HFFc6 (cell line): ENCODE measurements around the gene CIAPIN1. TPM values are rescaled to one million over a fixed set of nuclear protein-coding genes. Genes with fewer than 3 reads are reported as not detected.

ENCODE experiments used
- DNase-seq: peaks from one replicate; pipeline ENCODE4 v3.0.0-alpha.2; 2018
- H3K27ac Mint-ChIP-seq: 2 replicates; pipeline ENCODE4 v1.8.0; 2020; ENCODE audit warnings: mild to moderate bottlenecking, mixed read lengths
- H3K27me3 Mint-ChIP-seq: 2 replicates; pipeline ENCODE4 v1.8.0; 2021; ENCODE audit warnings: mild to moderate bottlenecking, moderate library complexity, mixed read lengths; ENCODE audit not compliant: insufficient read depth
- H3K36me3 Mint-ChIP-seq: 2 replicates; pipeline ENCODE4 v1.8.0; 2021; ENCODE audit warnings: low read depth, mixed read lengths
- H3K4me1 Mint-ChIP-seq: 2 replicates; pipeline ENCODE4 v1.8.0; 2020; ENCODE audit warnings: low read depth, mixed read lengths
- H3K4me3 Mint-ChIP-seq: 2 replicates; pipeline ENCODE4 v1.8.0; 2020; ENCODE audit warnings: mild to moderate bottlenecking, moderate library complexity, mixed read lengths
- H3K9me3 Mint-ChIP-seq: 2 replicates; pipeline ENCODE4 v1.8.0; 2020; ENCODE audit warnings: mild to moderate bottlenecking, mixed read lengths
- CTCF ChIP-seq: fragments of 200-600 bp; sonication (generic); IDR thresholded peaks from 2 replicates; pipeline ENCODE4 v1.5.0; 2021; ENCODE audit warnings: antibody characterized with exemption, mild to moderate bottlenecking
- total RNA-seq, 6 experiments: library from RNA; stranded (reverse); fragmentation: NEBNext Ultra II Directional; extraction: Animal tissue kit (Norgen Biotek cat#: 25700); gene quantifications; 2 replicates in 1 of 6; 3 replicates in 5 of 6; pipeline ENCODE4 v1.2.3, GENCODE V29; 2021

The CIAPIN1 gene
- total RNA-seq, 6 experiments from 2014 or later: 37.5 to 49.0 (median 46.8) TPM

GRCh38 chr16:57464523-57464922 lies 17.3 kb upstream of the CIAPIN1 start:
- Mint-ChIP-seq H3K36me3 (peaks cover 31% of the 10 kb centered on the region), H3K27ac (no peak overlapping the region), H3K9me3 (no peaks in the 10 kb centered on the region), H3K4me3 (no peak overlapping the region), H3K27me3 (peaks cover 5% of the 10 kb centered on the region), H3K4me1 (peaks cover 20% of the 10 kb centered on the region)
- DNase-seq: no peak
- no peak for TF ChIP-seq CTCF

- no peak for DNase-seq
- H3K27ac Mint-ChIP-seq: peak overlapping the region; percentile 94
These were observed 15.8 kb upstream of the CIAPIN1 start for GRCh38 chr16:57462978-57463362.

DNA sequence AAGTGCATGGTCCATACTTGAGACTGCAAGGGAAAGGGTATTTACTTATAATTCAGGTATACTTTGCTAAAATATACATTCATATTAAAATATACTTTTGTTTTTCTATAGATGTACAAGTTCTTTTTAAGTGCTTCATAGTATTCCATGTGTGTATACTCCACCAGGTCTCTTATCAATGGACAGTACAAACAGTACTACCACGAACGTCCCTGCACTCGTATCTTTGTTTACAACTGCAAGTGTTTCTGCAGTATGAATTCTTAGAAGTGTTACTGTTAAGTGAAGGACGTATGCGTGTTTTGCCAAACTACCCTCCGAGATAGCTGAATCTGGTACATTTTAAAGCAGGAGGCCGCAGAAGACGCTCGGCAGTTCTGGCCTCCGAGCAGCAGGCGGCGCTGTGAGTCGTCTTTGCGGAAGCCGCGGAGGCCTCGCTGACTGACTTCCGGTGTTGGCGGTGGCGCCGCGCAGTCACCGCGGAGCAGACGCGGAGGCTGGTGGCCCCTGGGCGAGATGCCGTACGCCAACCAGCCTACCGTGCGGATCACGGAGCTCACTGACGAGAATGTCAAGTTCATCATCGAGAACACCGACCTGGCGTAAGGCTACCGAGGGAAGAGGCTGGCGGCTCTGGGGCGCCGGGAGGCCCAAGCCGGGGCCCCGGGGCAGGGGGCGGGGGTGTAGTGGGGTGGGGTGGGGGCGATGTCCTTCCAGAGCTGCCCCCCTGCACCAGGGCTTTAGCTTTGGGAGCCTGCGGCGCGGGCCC lies 15.2 kb upstream of the CIAPIN1 start, which contains the start of gene POLR2C:
POLR2C (plus strand) TSS at position 471 of the 769 bp plus-strand sequence; CDS start at position 517, 46 bp downstream.
- no peaks in the 10 kb centered on the region for H3K9me3 Mint-ChIP-seq
- H3K4me3 Mint-ChIP-seq: peak within 1 kb of the TSS; percentile 99
- peak; percentile 79 for DNase-seq
- H3K27me3 Mint-ChIP-seq: peaks cover 5% of the 10 kb centered on the region
- peak; percentile 95 for TF ChIP-seq CTCF
- peak within 1 kb of the TSS; percentile 94 for H3K27ac Mint-ChIP-seq
- peaks cover 20% of the 10 kb centered on the region for H3K4me1 Mint-ChIP-seq
- H3K36me3 Mint-ChIP-seq: peaks cover 26% of the 10 kb centered on the region

More at GRCh38 chr16:57462978-57463362, 15.8 kb upstream of the CIAPIN1 start:
- Mint-ChIP-seq H3K4me1 (peaks cover 20% of the 10 kb centered on the region), H3K36me3 (peaks cover 26% of the 10 kb centered on the region), H3K9me3 (no peaks in the 10 kb centered on the region), H3K4me3 (peak overlapping the region; percentile 99), H3K27me3 (peaks cover 5% of the 10 kb centered on the region)
- TF ChIP-seq CTCF: no peak

GRCh38 chr16:57452021-57452420 lies 4.8 kb upstream of the CIAPIN1 start:
- no peak overlapping the region for H3K4me3 Mint-ChIP-seq
- H3K4me1 Mint-ChIP-seq: peaks cover 12% of the 10 kb centered on the region
- no peaks in the 10 kb centered on the region for H3K9me3 Mint-ChIP-seq
- H3K27me3 Mint-ChIP-seq: no peaks in the 10 kb centered on the region; the same call in 1 of the 2 replicates
- H3K36me3 Mint-ChIP-seq: peaks cover 14% of the 10 kb centered on the region; the same call in 1 of the 2 replicates
- no peak for TF ChIP-seq CTCF
- no peak for DNase-seq
- no peak overlapping the region for H3K27ac Mint-ChIP-seq

DNA sequence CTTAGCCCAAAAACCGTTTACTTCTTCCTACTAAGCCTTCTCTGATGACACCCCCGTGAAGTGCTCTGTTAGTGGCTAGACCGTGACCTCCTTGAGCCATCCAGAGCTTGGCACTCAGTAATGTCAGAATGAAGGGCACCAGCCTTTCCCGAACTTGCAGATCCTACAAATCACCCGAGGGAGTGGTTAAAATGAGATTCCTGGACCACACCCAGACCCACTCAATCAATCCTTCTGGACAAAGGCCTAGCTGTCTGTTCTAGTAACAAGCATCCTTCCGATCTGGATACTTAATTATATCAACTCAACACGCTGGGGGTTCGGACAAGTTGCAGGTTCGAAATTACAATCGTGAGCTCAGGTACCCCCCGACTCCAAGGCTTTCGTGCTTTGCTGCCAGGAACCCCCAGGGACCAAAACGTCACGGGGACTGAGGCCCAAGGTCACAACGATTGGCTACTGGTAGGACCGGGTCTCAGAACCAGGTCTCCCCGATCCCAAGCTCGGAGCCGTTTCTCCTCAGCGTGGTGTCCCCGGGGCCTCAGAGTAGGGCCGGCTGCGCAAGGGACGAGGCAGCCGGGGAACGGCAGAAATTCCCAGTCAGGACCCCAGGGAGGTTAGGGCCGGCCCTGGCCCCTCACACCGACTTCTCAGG lies 527 bp downstream of the CIAPIN1 start:
- H3K36me3 Mint-ChIP-seq: peaks cover 8% of the 10 kb centered on the region; the same call in 1 of the 2 replicates
- H3K27me3 Mint-ChIP-seq: no peaks in the 10 kb centered on the region; the same call in 1 of the 2 replicates
- peak overlapping the region; percentile 98 for H3K4me3 Mint-ChIP-seq
- peak; percentile 10 for DNase-seq
- H3K4me1 Mint-ChIP-seq: peaks cover 31% of the 10 kb centered on the region
- TF ChIP-seq CTCF: no peak
- no peaks in the 10 kb centered on the region for H3K9me3 Mint-ChIP-seq
- H3K27ac Mint-ChIP-seq: peak overlapping the region; percentile 90
